GM13976 (cell line): Measurements from ENCODE around the gene KRT86.
A peak's percentile ranks its signal among the peaks of the same experiment; 100 is the strongest.

Experiments
- DNase-seq: peaks from one replicate; pipeline ENCODE4 v3.0.0; 2012; ENCODE audit warnings: low spot score
- CTCF ChIP-seq: IDR thresholded peaks from 2 replicates; pipeline ENCODE4 v1.5.1; 2012; ENCODE audit warnings: borderline replicate concordance, mild to moderate bottlenecking; ENCODE audit not compliant: insufficient read depth; ENCODE audit errors: extremely low read depth, missing control alignments, control extremely low read depth
- in situ Hi-C: fragments of 300-500 bp; cut with MboI; formaldehyde crosslinking; loops from one replicate; pipeline ENCODE4 v1.12.0; 2022; ENCODE audit warnings: low sequenced_read_pairs, mixed read lengths, inconsistent platforms; ENCODE audit not compliant: unreplicated experiment

KRT86 gene

GRCh38 chr12:52323001-52323400 is 48.6 kb downstream of the KRT86 start:
- TF ChIP-seq CTCF, result no peak
- DNase-seq, result no peak
- in situ Hi-C loops, result no loop called here

- in situ Hi-C loops, result no loop called here
- DNase-seq, result no peak
- TF ChIP-seq CTCF, result no peak
Observed at GRCh38 chr12:52323416-52324152, 49.1 kb downstream of the KRT86 start.

- DNase-seq, result no peak
- in situ Hi-C loops, result no loop called here
- TF ChIP-seq CTCF, result no peak
Observed at GRCh38 chr12:52324153-52324444, 49.7 kb downstream of the KRT86 start.

GRCh38 chr12:52327052-52327829 is 52.8 kb downstream of the KRT86 start:
- DNase-seq, result peak; percentile 82
- in situ Hi-C loops, result no loop called here
- TF ChIP-seq CTCF, result peak; percentile 69

GRCh38 chr12:52327830-52328500 is 53.5 kb downstream of the KRT86 start:
- TF ChIP-seq CTCF, result no peak
- in situ Hi-C loops, result no loop called here
- DNase-seq, result no peak

GRCh38 chr12:52331039-52331438 is 56.6 kb downstream of the KRT86 start:
- TF ChIP-seq CTCF, result no peak
- DNase-seq, result no peak
- in situ Hi-C loops, result no loop called here
